ENCODE data around the gene AGTRAP. TPM values are rescaled to one million over a fixed set of nuclear protein-coding genes. Genes with fewer than 3 reads are reported as not detected.

Gene AGTRAP
- total RNA-seq, 1 donor from 2014 or later, result 38.6 TPM

DNA sequence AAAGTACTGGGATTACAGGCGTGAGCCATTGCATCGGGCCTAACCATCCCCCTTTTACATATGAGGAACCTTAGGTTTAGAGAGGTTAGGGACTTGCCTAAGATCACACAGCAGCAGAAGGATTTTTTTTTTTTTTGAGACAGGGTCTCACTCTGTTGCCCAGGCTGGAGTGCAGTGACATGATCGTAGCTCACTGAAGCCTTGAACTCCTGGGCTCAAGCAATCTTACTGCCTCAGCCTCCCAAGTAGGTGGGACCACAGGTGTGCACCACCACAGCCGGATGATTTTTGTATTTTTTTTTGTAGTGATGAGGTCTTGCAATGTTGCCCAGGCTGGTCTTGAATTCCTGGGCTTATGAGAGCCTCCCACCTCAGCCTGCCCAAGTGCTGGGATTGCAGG lies 23.9 kb downstream of the AGTRAP start:
- H3K36me3 Mint-ChIP-seq, result no peaks in the 10 kb centered on the region
- no peaks in the 10 kb centered on the region for H3K9me3 Mint-ChIP-seq
- peaks cover 12% of the 10 kb centered on the region for H3K4me1 Mint-ChIP-seq (ENCODE audit: unreplicated experiment)
- H3K4me3 Mint-ChIP-seq, result no peak overlapping the region
- no peak for DNase-seq (ENCODE audit: extremely low spot score, unreplicated experiment)
- H3K27ac Mint-ChIP-seq, result no peak overlapping the region
- peaks cover 25% of the 10 kb centered on the region for H3K27me3 Mint-ChIP-seq
- TF ChIP-seq, protein P1, sequence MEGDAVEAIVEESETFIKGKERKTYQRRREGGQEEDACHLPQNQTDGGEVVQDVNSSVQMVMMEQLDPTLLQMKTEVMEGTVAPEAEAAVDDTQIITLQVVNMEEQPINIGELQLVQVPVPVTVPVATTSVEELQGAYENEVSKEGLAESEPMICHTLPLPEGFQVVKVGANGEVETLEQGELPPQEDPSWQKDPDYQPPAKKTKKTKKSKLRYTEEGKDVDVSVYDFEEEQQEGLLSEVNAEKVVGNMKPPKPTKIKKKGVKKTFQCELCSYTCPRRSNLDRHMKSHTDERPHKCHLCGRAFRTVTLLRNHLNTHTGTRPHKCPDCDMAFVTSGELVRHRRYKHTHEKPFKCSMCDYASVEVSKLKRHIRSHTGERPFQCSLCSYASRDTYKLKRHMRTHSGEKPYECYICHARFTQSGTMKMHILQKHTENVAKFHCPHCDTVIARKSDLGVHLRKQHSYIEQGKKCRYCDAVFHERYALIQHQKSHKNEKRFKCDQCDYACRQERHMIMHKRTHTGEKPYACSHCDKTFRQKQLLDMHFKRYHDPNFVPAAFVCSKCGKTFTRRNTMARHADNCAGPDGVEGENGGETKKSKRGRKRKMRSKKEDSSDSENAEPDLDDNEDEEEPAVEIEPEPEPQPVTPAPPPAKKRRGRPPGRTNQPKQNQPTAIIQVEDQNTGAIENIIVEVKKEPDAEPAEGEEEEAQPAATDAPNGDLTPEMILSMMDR (conservative IDR thresholded peaks at IDR 0.05), result no peak

DNA sequence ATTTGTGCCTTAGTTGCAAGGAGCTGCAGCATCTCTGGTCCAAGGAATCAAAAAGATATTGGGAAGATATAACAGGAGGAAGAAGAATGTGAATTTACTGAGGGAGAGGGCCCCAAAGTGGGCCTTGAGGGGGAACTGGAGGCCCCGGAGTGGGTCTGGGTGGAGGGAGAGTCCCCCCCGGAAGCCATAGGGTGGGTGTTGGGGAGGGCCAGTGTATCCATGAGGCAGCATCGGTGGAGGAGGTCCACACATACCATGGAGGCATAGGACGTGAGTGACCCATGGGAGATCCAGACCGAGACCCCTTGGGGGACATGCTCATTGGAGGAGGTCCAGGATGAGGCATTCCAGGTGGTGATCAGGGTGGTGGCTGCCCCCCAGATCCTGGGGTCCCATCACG lies 25.3 kb downstream of the AGTRAP start:
- no peak for DNase-seq (ENCODE audit: extremely low spot score, unreplicated experiment)
- Mint-ChIP-seq H3K27ac (no peak overlapping the region), H3K27me3 (peaks cover 25% of the 10 kb centered on the region), H3K36me3 (no peaks in the 10 kb centered on the region), H3K9me3 (no peaks in the 10 kb centered on the region), H3K4me3 (no peak overlapping the region), H3K4me1 (ENCODE audit: unreplicated experiment) (peaks cover 12% of the 10 kb centered on the region)
- TF ChIP-seq, protein P1 (conservative IDR thresholded peaks at IDR 0.05), result no peak

DNA sequence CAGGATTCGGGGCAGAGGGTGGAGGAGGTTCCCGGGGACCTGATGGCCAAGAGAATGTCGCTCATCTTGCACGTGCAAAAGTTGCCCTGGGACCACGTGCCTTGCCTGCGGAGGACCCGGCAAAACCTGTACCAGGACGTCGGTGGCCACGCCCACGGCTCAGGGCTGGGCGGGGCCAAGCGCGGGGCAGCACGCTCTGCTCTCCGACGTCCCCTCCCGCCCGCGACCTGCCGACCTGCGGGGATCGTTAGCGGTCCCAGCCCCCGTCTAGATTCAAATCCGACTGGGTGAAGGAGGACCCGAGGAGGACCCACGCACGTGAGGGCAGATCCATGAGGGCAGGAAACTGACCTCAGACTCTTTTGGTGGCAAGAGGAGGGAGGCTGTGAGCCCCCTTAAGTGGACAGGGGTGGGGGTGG lies 26.1 kb downstream of the AGTRAP start, which contains the start of gene C1orf167:
TSS of gene C1orf167 (plus strand) at position 206 of the 419 bp plus-strand sequence. CDS start 2,208 bp downstream, outside the sequence.
- Mint-ChIP-seq H3K27me3 (peaks cover 25% of the 10 kb centered on the region), H3K36me3 (no peaks in the 10 kb centered on the region)

DNA sequence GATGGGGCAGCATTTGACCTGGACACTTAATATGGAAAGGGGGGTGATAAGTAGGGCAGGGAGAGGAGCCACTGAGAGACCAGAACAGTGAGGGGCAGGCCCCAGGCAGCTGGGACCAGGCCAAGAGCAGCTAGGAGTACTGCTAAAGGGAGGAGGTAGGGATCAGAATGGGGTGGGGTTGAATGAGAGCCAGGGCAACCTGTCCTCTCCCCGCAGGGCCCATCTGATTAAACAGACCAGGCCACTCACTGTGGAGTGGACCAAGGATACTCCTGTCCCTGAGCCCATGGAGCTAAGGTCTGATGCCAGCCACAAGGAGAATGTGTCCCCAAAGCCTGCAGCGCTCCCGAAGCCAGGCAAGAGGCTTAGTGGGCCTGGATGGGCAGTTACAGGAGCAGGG lies 28.2 kb downstream of the AGTRAP start:
- Mint-ChIP-seq H3K9me3 (no peaks in the 10 kb centered on the region), H3K4me1 (ENCODE audit: unreplicated experiment) (peaks cover 12% of the 10 kb centered on the region), H3K4me3 (no peak overlapping the region), H3K36me3 (no peaks in the 10 kb centered on the region), H3K27me3 (peaks cover 25% of the 10 kb centered on the region), H3K27ac (no peak overlapping the region)
- TF ChIP-seq, protein P1 (conservative IDR thresholded peaks at IDR 0.05), result no peak
- DNase-seq (ENCODE audit: extremely low spot score, unreplicated experiment), result no peak

More for the DNA sequence above, 26.1 kb downstream of the AGTRAP start, which contains the start of gene C1orf167:
- Mint-ChIP-seq H3K4me1 (ENCODE audit: unreplicated experiment) (peaks cover 12% of the 10 kb centered on the region), H3K27ac (no peak within 1 kb of the TSS), H3K9me3 (no peaks in the 10 kb centered on the region), H3K4me3 (no peak within 1 kb of the TSS)
- DNase-seq (ENCODE audit: extremely low spot score, unreplicated experiment), result no peak
- TF ChIP-seq, protein P1 (conservative IDR thresholded peaks at IDR 0.05), result no peak

DNA sequence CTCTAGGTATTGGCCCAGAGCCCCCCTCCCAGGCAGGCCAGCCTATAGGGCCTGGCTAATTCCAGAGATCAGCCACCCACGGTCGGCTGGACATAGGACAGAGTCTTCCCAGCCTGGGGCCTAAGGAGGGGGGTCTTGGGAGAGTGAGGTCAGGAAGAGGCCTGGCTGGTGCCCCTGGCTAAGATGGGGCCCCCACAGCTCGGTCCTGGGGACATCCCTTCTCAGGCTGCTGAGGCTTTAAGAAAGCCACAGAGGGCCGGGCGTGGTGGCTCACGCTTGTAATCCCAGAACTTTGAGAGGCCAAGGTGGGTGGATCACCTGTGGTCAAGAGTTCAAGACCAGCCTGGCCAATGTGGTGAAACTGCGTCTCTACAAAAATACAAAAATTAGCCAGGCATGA lies 28.6 kb downstream of the AGTRAP start:
- TF ChIP-seq, protein P1 (conservative IDR thresholded peaks at IDR 0.05), result no peak
- no peaks in the 10 kb centered on the region for H3K9me3 Mint-ChIP-seq
- no peak overlapping the region for H3K4me3 Mint-ChIP-seq
- no peak for DNase-seq (ENCODE audit: extremely low spot score, unreplicated experiment)
- no peak overlapping the region for H3K27ac Mint-ChIP-seq
- H3K36me3 Mint-ChIP-seq, result no peaks in the 10 kb centered on the region
- H3K27me3 Mint-ChIP-seq, result peaks cover 25% of the 10 kb centered on the region
- H3K4me1 Mint-ChIP-seq (ENCODE audit: unreplicated experiment), result peaks cover 12% of the 10 kb centered on the region

Measured in type B pancreatic cell (in vitro differentiated cells).